HepG2 (cell line): Measurements from ENCODE around the gene PTPRM. TPM values are rescaled to one million over a fixed set of nuclear protein-coding genes. Genes with fewer than 3 reads are reported as not detected.

Source experiments
- ATAC-seq: fragments of 200-7000 bp; cut with Tn5 transposase; 3 replicates; pipeline ENCODE4 v1.9.1; 2020; ENCODE audit warnings: mild to moderate bottlenecking, moderate library complexity
- BruUV-seq: library from RNA; stranded (reverse); fragments of 400-500 nt; replicated peaks from 2 replicates; lab custom pipeline; 2021; lab: Mats Ljungman, UMichigan
- CTCF ChIA-PET: fragments of 300-600 bp; formaldehyde crosslinking; extraction: SDS; loops from one replicate; lab custom pipeline; 2021; ENCODE audit warnings: low total read pairs, inconsistent platforms, low intra/inter-chr PET ratio; lab: Yijun Ruan, JAX
- POLR2A ChIA-PET: fragments of 350-600 bp; sonication (Branson Sonifier 250); formaldehyde crosslinking; loops from one replicate; lab custom pipeline; 2020; ENCODE audit warnings: antibody characterized with exemption, inconsistent platforms; lab: Yijun Ruan, JAX
- DNase-seq: peaks from one replicate; pipeline ENCODE4 v3.0.0-alpha.2; 2015; ENCODE audit warnings: low spot score
- FAIRE-seq: peaks from 3 replicates; lab custom pipeline; 2011; peaks lifted over from hg19 to GRCh38; lab: Jason Lieb, UNC
- H2AFZ ChIP-seq: one replicate; pipeline ENCODE4 v1.6.1; 2011; ENCODE audit warnings: low read length, inconsistent platforms
- H3K27ac ChIP-seq: fragments of 300-600 bp; 3 replicates; pipeline ENCODE4 v1.8.0; 2011; ENCODE audit warnings: mixed run types, mild to moderate bottlenecking, mixed read lengths, low read length, inconsistent platforms; ENCODE audit not compliant: insufficient read depth; ENCODE audit errors: extremely low read length
- H3K27me3 ChIP-seq, 2 experiments: fragments of 200-600 bp in 1 of 2; 2 replicates in 1 of 2; 3 replicates in 1 of 2; pipeline versions ENCODE4 v1.6.0 to v1.8.0; 2011; ENCODE audit warnings: low read length in 2 of 2, mild to moderate bottlenecking in 2 of 2, moderate library complexity in 2 of 2, inconsistent platforms in 1 of 2; ENCODE audit not compliant: insufficient read depth in 2 of 2, control insufficient read depth in 1 of 2
- H3K36me3 ChIP-seq, 2 experiments: fragments of 200-600 bp in 1 of 2; replicated peaks in 1 of 2; 2 replicates in 1 of 2; 3 replicates in 1 of 2; pipeline versions ENCODE4 v1.5.1 to v1.8.0; 2011; ENCODE audit warnings: low read length in 2 of 2, inconsistent platforms in 1 of 2; ENCODE audit not compliant: insufficient read depth in 2 of 2, control insufficient read depth in 1 of 2
- H3K4me1 ChIP-seq: 2 replicates; pipeline ENCODE4 v1.5.1; 2012; ENCODE audit warnings: low read length, inconsistent platforms; ENCODE audit not compliant: insufficient read depth
- H3K4me2 ChIP-seq: 2 replicates; pipeline ENCODE4 v1.6.0; 2011; ENCODE audit warnings: low read depth, low read length, inconsistent platforms
- H3K4me3 ChIP-seq, 3 experiments: fragments of 200-600 bp in 1 of 3; sonication (generic), shearing (Covaris generic) in 1 of 3; replicated peaks in 1 of 3; 2 replicates each; pipeline ENCODE4 v1.5.1; 2011 to 2016; ENCODE audit warnings: low read length in 3 of 3, inconsistent platforms in 2 of 3, low read depth in 2 of 3, mild to moderate bottlenecking in 2 of 3, control low read depth in 1 of 3, mixed read lengths in 1 of 3; ENCODE audit not compliant: insufficient read depth in 1 of 3
- H3K79me2 ChIP-seq: one replicate; pipeline ENCODE4 v1.6.1; 2011; ENCODE audit warnings: low read length, inconsistent platforms; ENCODE audit not compliant: insufficient read depth
- H3K9ac ChIP-seq: 2 replicates; pipeline ENCODE4 v1.6.0; 2011; ENCODE audit warnings: mild to moderate bottlenecking, low read depth, low read length, inconsistent platforms; ENCODE audit not compliant: insufficient read depth
- H3K9me3 ChIP-seq: 2 replicates; pipeline ENCODE4 v1.5.1; 2012; ENCODE audit warnings: mild to moderate bottlenecking, low read length
- H4K20me1 ChIP-seq: 2 replicates; pipeline ENCODE4 v1.6.0; 2011; ENCODE audit warnings: inconsistent platforms, mild to moderate bottlenecking, low read length, moderate library complexity; ENCODE audit not compliant: insufficient read depth
- MTF1 ChIP-seq: sonication (generic); formaldehyde crosslinking; IDR thresholded peaks from 2 replicates; pipeline ENCODE4 v1.5.0; 2020; ENCODE audit warnings: missing genetic modification reagents
- SCMH1 ChIP-seq: sonication (generic); formaldehyde crosslinking; IDR thresholded peaks from 2 replicates; pipeline ENCODE4 v1.9.0; 2021; ENCODE audit warnings: missing genetic modification reagents, mild to moderate bottlenecking, borderline replicate concordance
- TEAD3 ChIP-seq: optimal IDR thresholded peaks from 2 replicates; pipeline ENCODE3; 2016; ENCODE audit warnings: borderline replicate concordance
- TP53 ChIP-seq: sonication (generic); formaldehyde crosslinking; conservative IDR thresholded peaks from 2 replicates; pipeline ENCODE4 v1.4.0; 2020; ENCODE audit warnings: missing genetic modification reagents
- ZNF263 ChIP-seq: sonication (generic); formaldehyde crosslinking; IDR thresholded peaks from 2 replicates; pipeline ENCODE4 v1.4.0; 2020; ENCODE audit warnings: missing genetic modification reagents
- ZNF331 ChIP-seq: sonication (generic); formaldehyde crosslinking; IDR thresholded peaks from 2 replicates; pipeline ENCODE4 v1.4.0; 2020; ENCODE audit warnings: missing genetic modification reagents
- ZNF687 ChIP-seq: sonication (generic); formaldehyde crosslinking; IDR thresholded peaks from 2 replicates; pipeline ENCODE4 v1.5.1; 2020; ENCODE audit warnings: mild to moderate bottlenecking, missing genetic modification reagents, moderate library complexity
- WGBS: methylation state at CpG from one replicate; pipeline ENCODE4 v1.1.6; 2017; ENCODE audit warnings: low lambda C conversion rate; 5-methylcytosine and 5-hydroxymethylcytosine counted together
- in situ Hi-C: cut with HindIII; loops from 2 replicates; pipeline ENCODE4 v1.10.0; 2017; ENCODE audit warnings: low pct_unique_long_range_greater_than_20kb; ENCODE audit not compliant: extremely low pct_ligation_motif_present
- intact Hi-C: fragments of 100-400 bp; cut with micrococcal nuclease; formaldehyde crosslinking; loops from one replicate; pipeline ENCODE4 v1.10.0; 2022; ENCODE audit not compliant: unreplicated experiment
- polyA plus RNA-seq, 8 experiments: library from polyadenylated mRNA; depleted of rRNA in 3 of 8; stranded (reverse) in 7 of 8; unstranded in 1 of 8; fragments of >200 nt; fragmentation: Illumina TruSeq in 4 of 8; extraction: Trizol in 4 of 8; gene quantifications; 2 replicates each; pipeline versions ENCODE4 v1.2.1 to v1.2.3, GENCODE V29; 2011 to 2016; ENCODE audit warnings: low read depth in 4 of 8, missing spikeins in 1 of 8, mixed read lengths in 1 of 8; ENCODE audit not compliant: insufficient read depth in 1 of 8
- total RNA-seq, 5 experiments: library from RNA; depleted of rRNA; stranded (reverse); fragments of >200 nt; fragmentation: Illumina TruSeq; extraction: Trizol; gene quantifications; 2 replicates each; pipeline ENCODE4 v1.2.3, GENCODE V29; 2016; ENCODE audit warnings: low read depth in 1 of 5
- TF ChIP-seq, protein P1 (sequence below): IDR thresholded peaks from 2 replicates; pipeline ENCODE4 v1.6.1; 2016; ENCODE audit warnings: mild to moderate bottlenecking

The PTPRM gene
- total and polyA plus RNA-seq, 2 of the 13 experiments (the other 11 are each of a cell fraction or from before 2014, with no cell fraction given), result 12.6 to 108 TPM

DNA sequence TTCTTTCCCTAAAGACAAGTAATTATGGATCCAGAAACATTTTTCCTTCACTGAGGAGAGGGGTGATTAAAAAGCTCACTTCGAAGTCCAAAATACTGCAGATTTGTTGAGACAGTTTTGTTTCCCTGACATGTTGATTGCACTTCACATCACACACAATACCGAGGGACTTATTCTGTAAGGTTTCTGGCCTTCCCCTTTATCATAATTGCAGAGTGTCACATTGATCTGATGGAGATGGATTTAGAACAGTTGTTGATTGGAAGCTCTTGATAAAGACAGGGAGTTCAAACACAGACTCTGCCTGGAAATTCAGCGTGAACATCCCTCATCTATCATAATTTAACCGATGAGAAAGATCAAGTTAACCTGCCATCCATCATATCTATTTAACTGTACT is 163.6 kb downstream of the PTPRM start:
- no peak for DNase-seq
- Histone ChIP-seq H3K79me2 (peaks cover 2% of the 10 kb centered on the region), H3K36me3 (no peaks in the 10 kb centered on the region), H3K9ac (no peak overlapping the region), H4K20me1 (no peaks in the 10 kb centered on the region), H2AFZ (no peak overlapping the region), H3K9me3 (no peaks in the 10 kb centered on the region), H3K27me3 (no peaks in the 10 kb centered on the region), H3K4me1 (peaks cover 47% of the 10 kb centered on the region), H3K4me3 (no peak overlapping the region), H3K27ac (no peak overlapping the region), H3K4me2 (no peak overlapping the region)
- intact Hi-C loops (no loop called here), in situ Hi-C loops (no loop called here)
- no peak for ATAC-seq
- ChIA-PET POLR2A (no interaction called here), CTCF (no interaction called here)
- no peak for FAIRE-seq
- no peak for TF ChIP-seq MTF1 (CRISPR knock-in tag)
- TF ChIP-seq, protein P1, sequence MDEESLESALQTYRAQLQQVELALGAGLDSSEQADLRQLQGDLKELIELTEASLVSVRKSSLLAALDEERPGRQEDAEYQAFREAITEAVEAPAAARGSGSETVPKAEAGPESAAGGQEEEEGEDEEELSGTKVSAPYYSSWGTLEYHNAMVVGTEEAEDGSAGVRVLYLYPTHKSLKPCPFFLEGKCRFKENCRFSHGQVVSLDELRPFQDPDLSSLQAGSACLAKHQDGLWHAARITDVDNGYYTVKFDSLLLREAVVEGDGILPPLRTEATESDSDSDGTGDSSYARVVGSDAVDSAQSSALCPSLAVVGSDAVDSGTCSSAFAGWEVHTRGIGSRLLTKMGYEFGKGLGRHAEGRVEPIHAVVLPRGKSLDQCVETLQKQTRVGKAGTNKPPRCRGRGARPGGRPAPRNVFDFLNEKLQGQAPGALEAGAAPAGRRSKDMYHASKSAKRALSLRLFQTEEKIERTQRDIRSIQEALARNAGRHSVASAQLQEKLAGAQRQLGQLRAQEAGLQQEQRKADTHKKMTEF (CRISPR knock-in tag), result no peak
- 99% methylated on average over 4 of the region's 4 CpGs for WGBS
- no TSS peak for BruUV-seq

DNA sequence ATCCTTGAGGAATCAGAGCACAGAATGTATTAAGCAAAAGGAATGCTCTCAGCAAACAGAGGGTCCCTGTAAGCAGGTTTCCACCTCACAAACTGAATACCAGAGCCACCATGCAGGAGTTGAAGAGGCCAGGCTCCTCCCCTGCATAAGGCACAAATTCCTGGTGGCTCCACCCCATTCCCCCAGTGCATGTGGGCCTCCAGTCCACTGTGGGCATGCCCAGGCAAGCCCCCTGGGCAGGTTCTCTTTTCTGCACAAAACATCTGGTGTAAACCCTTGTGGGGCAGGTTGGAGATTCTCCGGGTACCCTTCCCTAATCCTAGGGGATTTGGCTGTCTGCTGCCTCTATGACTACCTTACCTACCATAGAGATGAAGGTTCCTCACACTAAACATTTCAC is 166.5 kb downstream of the PTPRM start:
- POLR2A ChIA-PET, result interaction anchor here (0.9 kb wide), 1 partner anchor 21 kb away, joined by 3 read pairs; no protein-coding TSS in a partner anchor
- 100% methylated on average over 1 of the region's 1 CpG for WGBS
- Histone ChIP-seq H3K36me3 (no peaks in the 10 kb centered on the region), H3K27me3 (no peaks in the 10 kb centered on the region), H3K9ac (peak overlapping the region; percentile 17; the same call in 1 of the 2 replicates), H3K4me3 (no peak overlapping the region), H4K20me1 (no peaks in the 10 kb centered on the region), H2AFZ (no peak overlapping the region), H3K9me3 (no peaks in the 10 kb centered on the region), H3K27ac (peak overlapping the region; percentile 55), H3K4me2 (no peak overlapping the region), H3K4me1 (peaks cover 48% of the 10 kb centered on the region), H3K79me2 (peaks cover 2% of the 10 kb centered on the region)
- intact Hi-C loops, result no loop called here
- CTCF ChIA-PET, result no interaction called here
- ATAC-seq (no peak; the same call in 2 of the 3 replicates), FAIRE-seq (no peak), DNase-seq (peak; percentile 57)
- no TSS peak for BruUV-seq
- in situ Hi-C loops, result no loop called here
- peak; percentile 27 for TF ChIP-seq ZNF687 (CRISPR knock-in tag)
- TF ChIP-seq ZNF263 (CRISPR knock-in tag), result no peak
- peak; percentile 99 for TF ChIP-seq TP53 (CRISPR knock-in tag)
- TF ChIP-seq SCMH1 (CRISPR knock-in tag), result no peak
- TF ChIP-seq ZNF331 (CRISPR knock-in tag), result no peak
- TF ChIP-seq TEAD3 (CRISPR knock-in tag), result peak; percentile 33
